GM12864 (cell line): ENCODE results near the gene MATR3.

Experiments
- DNase-seq: peaks from one replicate; pipeline ENCODE4 v3.0.0-alpha.2; 2011; ENCODE audit warnings: low read depth
- H3K4me3 ChIP-seq: 2 replicates; pipeline ENCODE4 v1.5.1; 2011; ENCODE audit warnings: mild to moderate bottlenecking, low read depth, low read length, control low read depth
- TF ChIP-seq, protein P1 (sequence below): IDR thresholded peaks from 2 replicates; pipeline ENCODE4 v1.5.1; 2011; ENCODE audit warnings: low read depth, mild to moderate bottlenecking, moderate library complexity, low read length, control low read depth, inconsistent platforms; ENCODE audit errors: missing control alignments

The MATR3 gene

GRCh38 chr5:139296862-139297326 lies 3.4 kb downstream of the MATR3 start:
- TF ChIP-seq, protein P1, sequence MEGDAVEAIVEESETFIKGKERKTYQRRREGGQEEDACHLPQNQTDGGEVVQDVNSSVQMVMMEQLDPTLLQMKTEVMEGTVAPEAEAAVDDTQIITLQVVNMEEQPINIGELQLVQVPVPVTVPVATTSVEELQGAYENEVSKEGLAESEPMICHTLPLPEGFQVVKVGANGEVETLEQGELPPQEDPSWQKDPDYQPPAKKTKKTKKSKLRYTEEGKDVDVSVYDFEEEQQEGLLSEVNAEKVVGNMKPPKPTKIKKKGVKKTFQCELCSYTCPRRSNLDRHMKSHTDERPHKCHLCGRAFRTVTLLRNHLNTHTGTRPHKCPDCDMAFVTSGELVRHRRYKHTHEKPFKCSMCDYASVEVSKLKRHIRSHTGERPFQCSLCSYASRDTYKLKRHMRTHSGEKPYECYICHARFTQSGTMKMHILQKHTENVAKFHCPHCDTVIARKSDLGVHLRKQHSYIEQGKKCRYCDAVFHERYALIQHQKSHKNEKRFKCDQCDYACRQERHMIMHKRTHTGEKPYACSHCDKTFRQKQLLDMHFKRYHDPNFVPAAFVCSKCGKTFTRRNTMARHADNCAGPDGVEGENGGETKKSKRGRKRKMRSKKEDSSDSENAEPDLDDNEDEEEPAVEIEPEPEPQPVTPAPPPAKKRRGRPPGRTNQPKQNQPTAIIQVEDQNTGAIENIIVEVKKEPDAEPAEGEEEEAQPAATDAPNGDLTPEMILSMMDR = no peak
- no peak for DNase-seq
- no peak overlapping the region; the same call in 1 of the 2 replicates for H3K4me3 ChIP-seq

- TF ChIP-seq, protein P1 = no peak
- no peak overlapping the region for H3K4me3 ChIP-seq
- DNase-seq = no peak
Measured at GRCh38 chr5:139297439-139298133, 4.0 kb downstream of the MATR3 start.

DNA sequence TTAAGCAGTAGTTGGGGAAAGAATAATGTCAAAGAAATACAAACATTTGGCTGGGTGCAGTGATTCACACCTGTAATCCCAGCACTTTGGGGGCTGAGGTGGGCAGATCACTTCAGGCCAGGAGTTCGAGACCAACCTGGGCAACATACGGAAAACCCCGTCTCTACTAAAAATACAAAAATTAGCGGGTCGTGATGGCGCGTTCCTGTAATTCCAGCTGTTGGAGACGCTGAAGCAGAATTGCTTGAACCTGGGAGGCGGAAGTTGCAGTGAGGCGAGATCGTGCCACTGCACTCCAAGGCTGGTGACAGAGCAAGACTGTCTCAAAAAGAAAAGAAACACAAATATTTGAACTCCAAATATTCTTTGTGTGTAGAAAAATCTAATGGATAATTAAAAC lies 4.7 kb downstream of the MATR3 start:
- TF ChIP-seq, protein P1 = no peak
- DNase-seq = no peak
- no peak overlapping the region for H3K4me3 ChIP-seq

GRCh38 chr5:139299486-139299885 lies 5.9 kb downstream of the MATR3 start:
- no peak overlapping the region for H3K4me3 ChIP-seq

DNA sequence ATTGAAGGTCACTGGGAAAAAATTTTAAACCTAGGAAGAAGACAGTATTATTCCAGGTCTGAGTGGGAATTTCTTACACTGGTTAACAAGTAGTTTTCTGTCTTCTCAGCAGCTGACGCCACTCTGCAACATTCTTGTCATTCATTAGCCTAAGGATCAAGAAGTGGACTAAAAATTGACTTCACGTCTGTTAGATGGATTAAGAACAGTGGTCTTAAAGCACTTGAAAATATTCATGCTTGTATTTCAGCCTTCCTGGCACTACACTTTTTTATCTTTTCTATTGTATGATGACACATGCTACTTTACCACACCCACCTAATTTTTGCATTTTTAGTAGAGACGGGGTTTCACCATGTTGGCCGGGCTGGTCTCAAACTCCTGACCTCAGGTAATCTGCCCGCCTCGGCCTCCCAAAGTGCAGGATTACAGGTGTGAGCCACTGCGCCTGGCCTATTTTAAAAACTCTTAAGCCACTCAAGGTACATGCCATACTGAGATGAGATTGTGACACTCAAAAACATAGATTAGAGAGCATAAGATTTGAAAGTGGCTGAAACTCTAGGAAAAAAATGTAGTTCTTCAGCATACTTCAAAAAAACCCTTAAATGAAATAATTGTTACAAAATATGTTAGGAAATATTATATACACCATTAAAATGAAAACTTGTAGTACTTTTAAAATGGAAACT lies 8.4 kb downstream of the MATR3 start:
- no peak for DNase-seq
- no peak overlapping the region for H3K4me3 ChIP-seq
- TF ChIP-seq, protein P1 = no peak

More at GRCh38 chr5:139299486-139299885, 5.9 kb downstream of the MATR3 start:
- TF ChIP-seq, protein P1 = no peak
- no peak for DNase-seq

DNA sequence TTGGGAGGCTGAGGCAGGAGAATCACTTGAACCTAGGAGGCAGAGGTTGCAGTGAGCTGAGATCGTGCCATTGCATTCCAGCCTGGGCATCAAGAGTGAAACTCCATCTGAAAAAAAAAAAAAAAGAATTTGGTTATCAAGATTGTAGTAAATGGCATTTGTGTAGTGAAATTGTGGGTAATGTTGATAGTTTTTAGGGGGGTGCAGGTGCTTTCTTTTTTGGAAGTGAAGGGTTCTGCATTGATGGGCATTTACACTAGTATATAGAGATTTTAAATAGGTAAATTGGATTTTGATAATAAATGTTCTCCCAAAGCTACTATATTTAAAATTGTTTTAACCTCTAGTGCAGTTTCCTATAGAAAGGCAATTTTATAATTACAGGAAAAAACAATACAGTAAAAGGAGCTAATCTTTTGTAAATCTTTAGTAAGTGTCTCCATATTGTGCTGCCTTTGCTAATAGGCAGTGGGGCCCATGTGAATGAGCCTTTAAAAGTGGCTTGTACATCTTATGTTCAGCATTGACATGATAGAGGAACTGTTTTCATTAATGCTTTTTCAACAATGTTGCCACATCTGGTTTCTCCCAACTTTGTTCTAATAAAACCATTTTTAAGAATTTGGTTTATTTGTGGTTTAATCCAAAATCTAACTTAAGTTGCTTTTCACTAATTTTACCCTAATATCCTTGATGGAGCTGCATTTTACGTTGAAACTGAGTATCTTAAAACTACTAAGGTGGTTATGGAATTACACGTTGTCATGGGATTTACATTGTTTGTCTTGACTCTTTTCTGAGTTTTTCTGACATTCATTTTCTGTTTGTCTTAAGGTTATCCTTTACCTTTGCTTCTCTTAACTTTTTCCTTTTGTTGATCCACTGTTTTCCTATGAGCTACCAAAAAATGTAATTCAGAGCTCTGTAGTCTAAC lies 11.1 kb downstream of the MATR3 start:
- DNase-seq = no peak
- H3K4me3 ChIP-seq = no peak overlapping the region
- TF ChIP-seq, protein P1 = no peak
